ENCODE results near the gene NOTCH3. TPM values are rescaled to one million over a fixed set of nuclear protein-coding genes. Genes with fewer than 3 reads are reported as not detected.

The NOTCH3 gene
- total RNA-seq, 2 donors from 2014 or later: 31.8 to 48.0 TPM

- Histone ChIP-seq H3K27ac (no peak overlapping the region), H3K36me3 (no peaks in the 10 kb centered on the region), H3K4me3 (no peak overlapping the region), H3K9me3 (no peaks in the 10 kb centered on the region), H3K4me1 (replicated peaks) (no peaks in the 10 kb centered on the region), H3K27me3 (replicated peaks; ENCODE audit: insufficient read depth) (no peaks in the 10 kb centered on the region)
- WGBS: 87% methylated on average over 10 of the region's 17 CpGs
- no peak for TF ChIP-seq CTCF (IDR thresholded peaks at IDR 0.05)
- no peak for TF ChIP-seq POLR2AphosphoS5 (IDR thresholded peaks at IDR 0.05)
- TF ChIP-seq POLR2A (IDR thresholded peaks at IDR 0.05): no peak
- intact Hi-C loops (cut with DNase I): no loop called here
- DNase-seq (ENCODE audit: low spot score): no peak
Measured at GRCh38 chr19:15110418-15110815, 90.4 kb downstream of the NOTCH3 start.

DNA sequence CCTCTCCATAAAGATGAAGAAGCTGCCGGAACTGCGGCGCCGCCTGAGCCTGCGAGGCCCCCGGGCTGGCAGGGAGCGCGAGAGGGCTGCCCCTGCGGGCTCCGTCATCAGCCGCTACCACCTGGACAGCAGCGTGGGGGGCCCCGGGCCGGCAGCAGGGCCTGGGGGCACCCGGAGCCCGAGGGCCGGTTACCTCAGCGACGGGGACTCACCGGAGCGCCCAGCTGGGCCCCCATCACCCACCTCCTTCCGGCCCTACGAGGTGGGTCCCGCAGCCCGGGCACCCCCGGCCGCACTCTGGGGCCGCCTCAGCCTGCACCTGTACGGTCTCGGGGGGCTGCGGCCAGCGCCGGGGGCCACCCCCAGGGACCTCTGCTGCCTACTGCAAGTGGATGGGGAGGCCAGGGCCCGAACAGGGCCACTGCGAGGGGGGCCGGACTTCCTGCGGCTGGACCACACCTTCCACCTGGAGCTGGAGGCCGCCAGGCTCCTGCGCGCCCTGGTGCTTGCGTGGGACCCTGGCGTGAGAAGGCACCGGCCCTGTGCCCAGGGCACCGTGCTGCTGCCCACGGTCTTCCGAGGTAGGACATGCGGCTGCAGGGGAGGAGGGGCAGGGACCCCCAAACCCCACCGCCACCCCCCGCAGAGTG is 90.9 kb downstream of the NOTCH3 start:
- intact Hi-C loops (cut with DNase I): loop anchor here (10.0 kb wide), 1 partner anchor 1075 kb away; the partner anchor contains the start of gene FAM32A
- Histone ChIP-seq H3K9me3 (no peaks in the 10 kb centered on the region), H3K27ac (no peak overlapping the region), H3K27me3 (replicated peaks; ENCODE audit: insufficient read depth) (no peaks in the 10 kb centered on the region), H3K36me3 (no peaks in the 10 kb centered on the region), H3K4me1 (replicated peaks) (no peaks in the 10 kb centered on the region), H3K4me3 (no peak overlapping the region)
- DNase-seq (ENCODE audit: low spot score): no peak
- TF ChIP-seq CTCF (IDR thresholded peaks at IDR 0.05) (no peak), POLR2AphosphoS5 (IDR thresholded peaks at IDR 0.05) (no peak), POLR2A (IDR thresholded peaks at IDR 0.05) (no peak)
- 89% methylated on average over 14 of the region's 49 CpGs for WGBS

Small RNA genes lying within 50 kb of the gene (microRNA-seq; reads per million reads assigned to microRNA genes)
- gene MIR6795: 0.59 reads per million

Small RNA genes lying within 50 kb of the gene (small RNA-seq; reads per million reads assigned to genes)
- 0 reads per million in 2 donors for gene MIR6795
- 0 reads per million in 2 donors for gene RNU6-782P

Other genes starting within 250 kb of the NOTCH3 start
- 100 to 1,000 TPM in 1 of 2 donors, under 1 TPM in 1; 0.41 to 255 TPM for gene SLC1A6, start 221.1 kb downstream of the NOTCH3 start, total RNA-seq
- gene CASP14, start 151.5 kb downstream of the NOTCH3 start, total RNA-seq: under 1 TPM; 0.09 to 0.51 TPM
- not detected for gene OR1I1, start 118.8 kb downstream of the NOTCH3 start, total RNA-seq
- 10 to 100 TPM; 12.2 to 30.4 TPM for gene SYDE1, start 93.6 kb downstream of the NOTCH3 start, total RNA-seq
- 1 to 10 TPM; 1.4 to 1.6 TPM for gene EPHX3, start 31.5 kb upstream of the NOTCH3 start, total RNA-seq
- gene BRD4, start 131.5 kb upstream of the NOTCH3 start, total RNA-seq: 10 to 100 TPM; 45.6 to 76.0 TPM
- gene AKAP8, start 178.8 kb upstream of the NOTCH3 start, total RNA-seq: 10 to 100 TPM; 30.3 to 34.2 TPM
- gene AKAP8L, start 218.0 kb upstream of the NOTCH3 start, total RNA-seq: 100 to 1,000 TPM; 107 to 269 TPM
- 10 to 100 TPM; 55.9 to 93.3 TPM for gene WIZ, start 249.0 kb upstream of the NOTCH3 start, total RNA-seq